AG04449 (cell line): ENCODE results near the gene MYCBP.
"Not testable (repeated sequence)": the region's sequence is repeated elsewhere in the genome, so short reads cannot be mapped to it uniquely, and the experiment has no call there.

Source experiments
- CTCF ChIA-PET: fragments of 350-600 bp; formaldehyde crosslinking; extraction: SDS; loops from one replicate; lab custom pipeline; 2021; ENCODE audit warnings: antibody characterized with exemption; lab: Yijun Ruan, JAX
- POLR2A ChIA-PET: fragments of 400-600, 350-600 bp; formaldehyde crosslinking; extraction: SDS; loops from one replicate; lab custom pipeline; 2020; ENCODE audit warnings: antibody characterized with exemption, inconsistent platforms; lab: Yijun Ruan, JAX
- DNase-seq: peaks from one replicate; pipeline ENCODE4 v3.0.0-alpha.2; 2010; ENCODE audit warnings: low read depth, low spot score
- H3K4me3 ChIP-seq: 2 replicates; pipeline ENCODE4 v1.5.1; 2011; ENCODE audit warnings: low read depth, mild to moderate bottlenecking, control low read depth, low read length
- CTCF ChIP-seq: IDR thresholded peaks from one replicate; pipeline ENCODE4 v1.5.1; 2011; ENCODE audit warnings: mild to moderate bottlenecking, moderate library complexity, low read length, control low read depth, inconsistent platforms; ENCODE audit not compliant: insufficient read depth; ENCODE audit errors: missing control alignments

The MYCBP gene

GRCh38 chr1:38873027-38873969 lies at the start of gene MYCBP:
Gene MYCBP, minus strand, starts transcription at chr1:38873348. Its CDS starts 43 bp downstream, at chr1:38873305.
- no peak for TF ChIP-seq CTCF
- peak within 1 kb of the TSS; percentile 94 for H3K4me3 ChIP-seq
- DNase-seq, result peak; percentile 65
- POLR2A ChIA-PET, result no interaction called here
- CTCF ChIA-PET, result interaction anchor here (1.1 to 2.0 kb wide), 3 partner anchors 11 to 225 kb away, joined by 3 to 9 read pairs (median 5); no protein-coding TSS in a partner anchor

- CTCF ChIA-PET, result interaction anchor here (0.9 to 1.9 kb wide), 3 partner anchors 11 to 173 kb away, joined by 3 to 4 read pairs (median 4); no protein-coding TSS in a partner anchor
Measured at GRCh38 chr1:38919130-38919529, 46.0 kb upstream of the MYCBP start.

GRCh38 chr1:38918568-38918967 lies 45.4 kb upstream of the MYCBP start:
- POLR2A ChIA-PET, result no interaction called here
- CTCF ChIA-PET, result interaction anchor here (0.9 to 1.9 kb wide), 3 partner anchors 11 to 173 kb away, joined by 3 to 4 read pairs (median 4); no protein-coding TSS in a partner anchor

More at GRCh38 chr1:38919130-38919529, 46.0 kb upstream of the MYCBP start:
- no peak for TF ChIP-seq CTCF
- DNase-seq, result no peak
- POLR2A ChIA-PET, result no interaction called here
- H3K4me3 ChIP-seq, result no peak overlapping the region

GRCh38 chr1:38917772-38918171 lies 44.6 kb upstream of the MYCBP start:
- no peak overlapping the region for H3K4me3 ChIP-seq
- DNase-seq, result no peak
- TF ChIP-seq CTCF, result no peak
- ChIA-PET POLR2A (no interaction called here), CTCF (interaction anchor here (1.9 kb wide), 1 partner anchor 174 kb away, joined by 4 read pairs; no protein-coding TSS in a partner anchor)

More at GRCh38 chr1:38918568-38918967, 45.4 kb upstream of the MYCBP start:
- no peak for DNase-seq
- no peak overlapping the region for H3K4me3 ChIP-seq
- TF ChIP-seq CTCF, result no peak

GRCh38 chr1:38917337-38917736 lies 44.2 kb upstream of the MYCBP start:
- no peak for TF ChIP-seq CTCF
- no peak for DNase-seq
- CTCF ChIA-PET, result interaction anchor here (1.9 kb wide), 1 partner anchor 175 kb away, joined by 4 read pairs; no protein-coding TSS in a partner anchor
- no peak overlapping the region for H3K4me3 ChIP-seq
- POLR2A ChIA-PET, result no interaction called here

GRCh38 chr1:38915352-38915948 lies 42.3 kb upstream of the MYCBP start:
- CTCF ChIA-PET, result interaction anchor here (1.0 kb wide), 1 partner anchor 16 kb away, joined by 3 read pairs; no protein-coding TSS in a partner anchor
- POLR2A ChIA-PET, result no interaction called here
- no peak for DNase-seq
- no peak for TF ChIP-seq CTCF
- no peak overlapping the region for H3K4me3 ChIP-seq

- DNase-seq, H3K4me3 ChIP-seq, POLR2A ChIA-PET, CTCF ChIA-PET: not testable (repeated sequence)
Measured at GRCh38 chr1:38914908-38915307, 41.8 kb upstream of the MYCBP start.
